GM12878 (cell line): Measurements from ENCODE around the gene HEYL.

Experiments
- EP300 ChIP-seq, 2 experiments: fragments of 150-350 bp in 1 of 2; IDR thresholded peaks; 2 replicates each; pipeline ENCODE4 v1.6.1; 2011 to 2012; ENCODE audit warnings: low read depth in 2 of 2, low read length in 2 of 2, borderline replicate concordance in 1 of 2, improper control_type of control experiment in 1 of 2, inconsistent platforms in 1 of 2; ENCODE audit not compliant: control insufficient read depth in 1 of 2
- GABPA ChIP-seq: IDR thresholded peaks from 2 replicates; pipeline ENCODE4 v1.6.1; 2014; ENCODE audit warnings: antibody characterized with exemption, low read depth, mild to moderate bottlenecking, inconsistent platforms
- IRF4 ChIP-seq: IDR thresholded peaks from 2 replicates; pipeline ENCODE4 v1.6.1; 2011; ENCODE audit warnings: low read depth, low read length
- POLR2AphosphoS5 ChIP-seq: IDR thresholded peaks from 2 replicates; pipeline ENCODE4 v1.6.1; 2011; ENCODE audit warnings: mild to moderate bottlenecking, low read length, inconsistent platforms
- SIN3A ChIP-seq: IDR thresholded peaks from 2 replicates; pipeline ENCODE4 v1.6.1; 2012; ENCODE audit warnings: low read depth, low read length, improper control_type of control experiment
- TF ChIP-seq, protein P1 (sequence below), 3 experiments: IDR thresholded peaks in 2 of 3; conservative IDR thresholded peaks in 1 of 3; 2 replicates each; pipeline ENCODE4 v1.5.1; 2011; ENCODE audit warnings: low read depth in 3 of 3, low read length in 3 of 3, mild to moderate bottlenecking in 3 of 3, control low read depth in 2 of 3, moderate library complexity in 2 of 3, inconsistent platforms in 1 of 3, mixed read lengths in 1 of 3; ENCODE audit not compliant: control insufficient read depth in 2 of 3, insufficient read depth in 1 of 3; ENCODE audit errors: extremely low read depth in 1 of 3
- TF ChIP-seq, protein P2 (sequence below): fragments of 150-350 bp; IDR thresholded peaks from 2 replicates; pipeline ENCODE4 v1.6.1; 2014; ENCODE audit warnings: mild to moderate bottlenecking, low read depth, low read length
- TF ChIP-seq, protein P3 (sequence below): fragments of 450-650 bp; IDR thresholded peaks from 2 replicates; pipeline ENCODE4 v1.6.1; 2017; ENCODE audit warnings: mild to moderate bottlenecking, moderate library complexity
- TF ChIP-seq, protein P4 (sequence below): IDR thresholded peaks from 2 replicates; pipeline ENCODE4 v1.6.1; 2011; ENCODE audit warnings: low read depth, low read length, improper control_type of control experiment, borderline replicate concordance

DNA sequence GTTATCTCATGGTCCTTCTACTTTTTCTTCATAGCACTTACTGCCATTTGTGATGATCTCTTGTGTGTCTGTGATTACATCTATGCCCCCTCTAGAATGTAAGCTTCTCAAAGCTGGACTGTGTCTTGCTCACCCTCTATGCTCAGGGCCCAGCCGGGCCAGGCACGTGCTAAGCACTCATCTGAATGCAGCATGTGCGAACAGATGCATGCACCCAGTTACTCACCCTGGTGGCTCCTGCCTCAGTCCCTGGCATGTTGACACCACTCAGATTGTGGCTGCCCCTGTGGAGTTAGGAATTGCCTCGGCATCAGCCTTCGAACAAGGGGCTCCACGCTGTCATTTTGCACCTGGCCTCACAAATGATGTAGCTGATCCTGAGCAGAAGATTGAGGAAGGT is 43.3 kb downstream of the HEYL start:
- no peak for TF ChIP-seq SIN3A
- TF ChIP-seq EP300 (IDR thresholded peaks at IDR 0.05; ENCODE audit: borderline replicate concordance in 1 of 2, control insufficient read depth in 1 of 2, low read depth in 2 of 2, low read length in 2 of 2): no peak
- TF ChIP-seq, protein P1, sequence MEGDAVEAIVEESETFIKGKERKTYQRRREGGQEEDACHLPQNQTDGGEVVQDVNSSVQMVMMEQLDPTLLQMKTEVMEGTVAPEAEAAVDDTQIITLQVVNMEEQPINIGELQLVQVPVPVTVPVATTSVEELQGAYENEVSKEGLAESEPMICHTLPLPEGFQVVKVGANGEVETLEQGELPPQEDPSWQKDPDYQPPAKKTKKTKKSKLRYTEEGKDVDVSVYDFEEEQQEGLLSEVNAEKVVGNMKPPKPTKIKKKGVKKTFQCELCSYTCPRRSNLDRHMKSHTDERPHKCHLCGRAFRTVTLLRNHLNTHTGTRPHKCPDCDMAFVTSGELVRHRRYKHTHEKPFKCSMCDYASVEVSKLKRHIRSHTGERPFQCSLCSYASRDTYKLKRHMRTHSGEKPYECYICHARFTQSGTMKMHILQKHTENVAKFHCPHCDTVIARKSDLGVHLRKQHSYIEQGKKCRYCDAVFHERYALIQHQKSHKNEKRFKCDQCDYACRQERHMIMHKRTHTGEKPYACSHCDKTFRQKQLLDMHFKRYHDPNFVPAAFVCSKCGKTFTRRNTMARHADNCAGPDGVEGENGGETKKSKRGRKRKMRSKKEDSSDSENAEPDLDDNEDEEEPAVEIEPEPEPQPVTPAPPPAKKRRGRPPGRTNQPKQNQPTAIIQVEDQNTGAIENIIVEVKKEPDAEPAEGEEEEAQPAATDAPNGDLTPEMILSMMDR (IDR thresholded peaks at IDR 0.05 in 2 of 3, conservative IDR thresholded peaks at IDR 0.05 in 1 of 3; ENCODE audit: control insufficient read depth in 2 of 3, extremely low read depth in 1 of 3, insufficient read depth in 1 of 3, low read depth in 3 of 3, low read length in 3 of 3): no peak
- TF ChIP-seq, protein P2, sequence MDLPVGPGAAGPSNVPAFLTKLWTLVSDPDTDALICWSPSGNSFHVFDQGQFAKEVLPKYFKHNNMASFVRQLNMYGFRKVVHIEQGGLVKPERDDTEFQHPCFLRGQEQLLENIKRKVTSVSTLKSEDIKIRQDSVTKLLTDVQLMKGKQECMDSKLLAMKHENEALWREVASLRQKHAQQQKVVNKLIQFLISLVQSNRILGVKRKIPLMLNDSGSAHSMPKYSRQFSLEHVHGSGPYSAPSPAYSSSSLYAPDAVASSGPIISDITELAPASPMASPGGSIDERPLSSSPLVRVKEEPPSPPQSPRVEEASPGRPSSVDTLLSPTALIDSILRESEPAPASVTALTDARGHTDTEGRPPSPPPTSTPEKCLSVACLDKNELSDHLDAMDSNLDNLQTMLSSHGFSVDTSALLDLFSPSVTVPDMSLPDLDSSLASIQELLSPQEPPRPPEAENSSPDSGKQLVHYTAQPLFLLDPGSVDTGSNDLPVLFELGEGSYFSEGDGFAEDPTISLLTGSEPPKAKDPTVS: no peak
- TF ChIP-seq, protein P3, sequence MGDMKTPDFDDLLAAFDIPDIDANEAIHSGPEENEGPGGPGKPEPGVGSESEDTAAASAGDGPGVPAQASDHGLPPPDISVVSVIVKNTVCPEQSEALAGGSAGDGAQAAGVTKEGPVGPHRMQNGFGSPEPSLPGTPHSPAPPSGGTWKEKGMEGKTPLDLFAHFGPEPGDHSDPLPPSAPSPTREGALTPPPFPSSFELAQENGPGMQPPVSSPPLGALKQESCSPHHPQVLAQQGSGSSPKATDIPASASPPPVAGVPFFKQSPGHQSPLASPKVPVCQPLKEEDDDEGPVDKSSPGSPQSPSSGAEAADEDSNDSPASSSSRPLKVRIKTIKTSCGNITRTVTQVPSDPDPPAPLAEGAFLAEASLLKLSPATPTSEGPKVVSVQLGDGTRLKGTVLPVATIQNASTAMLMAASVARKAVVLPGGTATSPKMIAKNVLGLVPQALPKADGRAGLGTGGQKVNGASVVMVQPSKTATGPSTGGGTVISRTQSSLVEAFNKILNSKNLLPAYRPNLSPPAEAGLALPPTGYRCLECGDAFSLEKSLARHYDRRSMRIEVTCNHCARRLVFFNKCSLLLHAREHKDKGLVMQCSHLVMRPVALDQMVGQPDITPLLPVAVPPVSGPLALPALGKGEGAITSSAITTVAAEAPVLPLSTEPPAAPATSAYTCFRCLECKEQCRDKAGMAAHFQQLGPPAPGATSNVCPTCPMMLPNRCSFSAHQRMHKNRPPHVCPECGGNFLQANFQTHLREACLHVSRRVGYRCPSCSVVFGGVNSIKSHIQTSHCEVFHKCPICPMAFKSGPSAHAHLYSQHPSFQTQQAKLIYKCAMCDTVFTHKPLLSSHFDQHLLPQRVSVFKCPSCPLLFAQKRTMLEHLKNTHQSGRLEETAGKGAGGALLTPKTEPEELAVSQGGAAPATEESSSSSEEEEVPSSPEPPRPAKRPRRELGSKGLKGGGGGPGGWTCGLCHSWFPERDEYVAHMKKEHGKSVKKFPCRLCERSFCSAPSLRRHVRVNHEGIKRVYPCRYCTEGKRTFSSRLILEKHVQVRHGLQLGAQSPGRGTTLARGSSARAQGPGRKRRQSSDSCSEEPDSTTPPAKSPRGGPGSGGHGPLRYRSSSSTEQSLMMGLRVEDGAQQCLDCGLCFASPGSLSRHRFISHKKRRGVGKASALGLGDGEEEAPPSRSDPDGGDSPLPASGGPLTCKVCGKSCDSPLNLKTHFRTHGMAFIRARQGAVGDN: no peak
- TF ChIP-seq IRF4: no peak
- TF ChIP-seq POLR2AphosphoS5: no peak
- TF ChIP-seq, protein P4, sequence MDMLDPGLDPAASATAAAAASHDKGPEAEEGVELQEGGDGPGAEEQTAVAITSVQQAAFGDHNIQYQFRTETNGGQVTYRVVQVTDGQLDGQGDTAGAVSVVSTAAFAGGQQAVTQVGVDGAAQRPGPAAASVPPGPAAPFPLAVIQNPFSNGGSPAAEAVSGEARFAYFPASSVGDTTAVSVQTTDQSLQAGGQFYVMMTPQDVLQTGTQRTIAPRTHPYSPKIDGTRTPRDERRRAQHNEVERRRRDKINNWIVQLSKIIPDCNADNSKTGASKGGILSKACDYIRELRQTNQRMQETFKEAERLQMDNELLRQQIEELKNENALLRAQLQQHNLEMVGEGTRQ: no peak
- no peak for TF ChIP-seq GABPA
